ENCODE measurements around the gene NFATC3. TPM values are rescaled to one million over a fixed set of nuclear protein-coding genes. Genes with fewer than 3 reads are reported as not detected.

The NFATC3 gene
- total RNA-seq, 1 experiment from 2014 or later = 43.9 TPM

- H3K36me3 ChIP-seq (ENCODE audit: control insufficient read depth, insufficient read depth, low read length) = peaks cover 9% of the 10 kb centered on the region
- peaks cover 94% of the 10 kb centered on the region for H3K36me3 Mint-ChIP-seq (ENCODE audit: insufficient read depth, unreplicated experiment)
These were observed 147.2 kb downstream of the NFATC3 start for GRCh38 chr16:68232335-68232734.

GRCh38 chr16:68233085-68233834, 148.1 kb downstream of the NFATC3 start:
- no peak for TF ChIP-seq CTCF (IDR thresholded peaks at IDR 0.05; ENCODE audit: insufficient read depth in 1 of 2, low read depth in 1 of 2, low read length in 1 of 2, severe bottlenecking in 1 of 2, unreplicated experiment in 1 of 2)
- POLR2A ChIA-PET = interaction anchor here (0.6 to 1.0 kb wide), 2 partner anchors 16 to 33 kb away, joined by 3 to 7 read pairs; no protein-coding TSS in a partner anchor
- peaks cover 25% of the 10 kb centered on the region for H3K4me1 Mint-ChIP-seq (ENCODE audit: low read depth, unreplicated experiment)
- Histone ChIP-seq H3K9me3 (no peaks in the 10 kb centered on the region; the same call in 1 of the 2 replicates), H3K4me3 (ENCODE audit: low read depth, low read length) (peak overlapping the region; percentile 79), H3K36me3 (ENCODE audit: control insufficient read depth, insufficient read depth, low read length) (peaks cover 9% of the 10 kb centered on the region), H3K4me1 (peaks cover 18% of the 10 kb centered on the region), H3K27me3 (replicated peaks; ENCODE audit: control insufficient read depth, insufficient read depth, low read length) (no peaks in the 10 kb centered on the region)
- no peak for DNase-seq
- H3K4me3 Mint-ChIP-seq (ENCODE audit: unreplicated experiment) = peak overlapping the region; percentile 81
- H3K36me3 Mint-ChIP-seq (ENCODE audit: insufficient read depth, unreplicated experiment) = peaks cover 92% of the 10 kb centered on the region
- peak overlapping the region; percentile 98 for H3K27ac Mint-ChIP-seq (ENCODE audit: unreplicated experiment)
- CTCF ChIA-PET = interaction anchor here (0.6 kb wide), 2 partner anchors 170 to 230 kb away, joined by 3 to 5 read pairs; no protein-coding TSS in a partner anchor
- intact Hi-C loops (cut with micrococcal nuclease; ENCODE audit: unreplicated experiment) = no loop called here
- no peaks in the 10 kb centered on the region for H3K9me3 Mint-ChIP-seq (ENCODE audit: unreplicated experiment)
- BruUV-seq (replicated peaks) = no TSS peak
- H3K27me3 Mint-ChIP-seq (ENCODE audit: insufficient read depth, unreplicated experiment) = no peaks in the 10 kb centered on the region

More at GRCh38 chr16:68232335-68232734, 147.2 kb downstream of the NFATC3 start:
- ChIA-PET POLR2A (no interaction called here), CTCF (interaction anchor here (0.6 kb wide), 1 partner anchor 169 kb away, joined by 5 read pairs; no protein-coding TSS in a partner anchor)
- Mint-ChIP-seq H3K27ac (ENCODE audit: unreplicated experiment) (no peak overlapping the region), H3K27me3 (ENCODE audit: insufficient read depth, unreplicated experiment) (no peaks in the 10 kb centered on the region), H3K4me3 (ENCODE audit: unreplicated experiment) (peak overlapping the region; percentile 27), H3K4me1 (ENCODE audit: low read depth, unreplicated experiment) (peaks cover 25% of the 10 kb centered on the region), H3K9me3 (ENCODE audit: unreplicated experiment) (no peaks in the 10 kb centered on the region)
- Histone ChIP-seq H3K4me1 (peaks cover 21% of the 10 kb centered on the region), H3K9me3 (no peaks in the 10 kb centered on the region), H3K4me3 (ENCODE audit: low read depth, low read length) (no peak overlapping the region), H3K27me3 (replicated peaks; ENCODE audit: control insufficient read depth, insufficient read depth, low read length) (no peaks in the 10 kb centered on the region)
- TF ChIP-seq CTCF (IDR thresholded peaks at IDR 0.05; ENCODE audit: insufficient read depth in 1 of 2, low read depth in 1 of 2, low read length in 1 of 2, severe bottlenecking in 1 of 2, unreplicated experiment in 1 of 2) = no peak
- intact Hi-C loops (cut with micrococcal nuclease; ENCODE audit: unreplicated experiment) = no loop called here
- no TSS peak for BruUV-seq (replicated peaks)
- peak in 1 of 2 experiments; percentile 41 for DNase-seq

DNA sequence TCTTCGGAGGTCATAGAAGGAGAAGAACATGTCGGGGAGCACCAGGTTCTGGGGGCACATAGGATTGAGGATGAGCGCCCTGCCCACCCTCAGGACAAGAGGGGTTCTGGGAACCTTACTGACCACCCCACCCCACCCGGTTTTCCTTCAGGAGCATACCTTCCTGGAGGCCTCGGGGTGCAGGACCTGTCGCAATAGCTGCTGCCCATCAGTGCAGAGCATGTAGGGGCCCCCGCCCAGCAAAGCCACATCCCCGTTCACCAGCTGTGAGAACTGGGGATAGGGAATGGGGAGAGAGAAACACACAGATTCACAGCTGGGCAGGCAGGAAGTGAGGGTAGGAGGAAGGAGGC, 148.6 kb downstream of the NFATC3 start:
- intact Hi-C loops (cut with micrococcal nuclease; ENCODE audit: unreplicated experiment) = loop anchor here (1.0 to 2.0 kb wide), 2 partner anchors 149 to 241 kb away; partner anchors contain the start of gene NFATC3
- H3K4me3 ChIP-seq (ENCODE audit: low read depth, low read length) = peak overlapping the region; percentile 79
- no TSS peak for BruUV-seq (replicated peaks)
- peak overlapping the region; percentile 98 for H3K27ac Mint-ChIP-seq (ENCODE audit: unreplicated experiment)
- H3K4me1 ChIP-seq = peaks cover 18% of the 10 kb centered on the region
- H3K4me1 Mint-ChIP-seq (ENCODE audit: low read depth, unreplicated experiment) = peaks cover 25% of the 10 kb centered on the region
- ChIA-PET POLR2A (interaction anchor here (0.6 to 1.1 kb wide), 3 partner anchors 16 to 77 kb away, joined by 3 to 7 read pairs (median 3); partner anchors contain the start of genes PRMT7 and SLC7A6OS), CTCF (interaction anchor here (0.6 to 1.1 kb wide), 5 partner anchors 24 to 231 kb away, joined by 3 to 6 read pairs (median 3); no protein-coding TSS in a partner anchor)
- peak overlapping the region; percentile 81 for H3K4me3 Mint-ChIP-seq (ENCODE audit: unreplicated experiment)
- peaks cover 91% of the 10 kb centered on the region for H3K36me3 Mint-ChIP-seq (ENCODE audit: insufficient read depth, unreplicated experiment)
- no peak for DNase-seq
- no peaks in the 10 kb centered on the region for H3K27me3 ChIP-seq (replicated peaks; ENCODE audit: control insufficient read depth, insufficient read depth, low read length)
- H3K36me3 ChIP-seq (ENCODE audit: control insufficient read depth, insufficient read depth, low read length) = peaks cover 9% of the 10 kb centered on the region
- H3K27me3 Mint-ChIP-seq (ENCODE audit: insufficient read depth, unreplicated experiment) = no peaks in the 10 kb centered on the region
- H3K9me3 ChIP-seq = no peaks in the 10 kb centered on the region; the same call in 1 of the 2 replicates
- TF ChIP-seq CTCF (IDR thresholded peaks at IDR 0.05; ENCODE audit: insufficient read depth in 1 of 2, low read depth in 1 of 2, low read length in 1 of 2, severe bottlenecking in 1 of 2, unreplicated experiment in 1 of 2) = no peak
- no peaks in the 10 kb centered on the region for H3K9me3 Mint-ChIP-seq (ENCODE audit: unreplicated experiment)
